Measurements from ENCODE around the gene GRK2.

The GRK2 gene

DNA sequence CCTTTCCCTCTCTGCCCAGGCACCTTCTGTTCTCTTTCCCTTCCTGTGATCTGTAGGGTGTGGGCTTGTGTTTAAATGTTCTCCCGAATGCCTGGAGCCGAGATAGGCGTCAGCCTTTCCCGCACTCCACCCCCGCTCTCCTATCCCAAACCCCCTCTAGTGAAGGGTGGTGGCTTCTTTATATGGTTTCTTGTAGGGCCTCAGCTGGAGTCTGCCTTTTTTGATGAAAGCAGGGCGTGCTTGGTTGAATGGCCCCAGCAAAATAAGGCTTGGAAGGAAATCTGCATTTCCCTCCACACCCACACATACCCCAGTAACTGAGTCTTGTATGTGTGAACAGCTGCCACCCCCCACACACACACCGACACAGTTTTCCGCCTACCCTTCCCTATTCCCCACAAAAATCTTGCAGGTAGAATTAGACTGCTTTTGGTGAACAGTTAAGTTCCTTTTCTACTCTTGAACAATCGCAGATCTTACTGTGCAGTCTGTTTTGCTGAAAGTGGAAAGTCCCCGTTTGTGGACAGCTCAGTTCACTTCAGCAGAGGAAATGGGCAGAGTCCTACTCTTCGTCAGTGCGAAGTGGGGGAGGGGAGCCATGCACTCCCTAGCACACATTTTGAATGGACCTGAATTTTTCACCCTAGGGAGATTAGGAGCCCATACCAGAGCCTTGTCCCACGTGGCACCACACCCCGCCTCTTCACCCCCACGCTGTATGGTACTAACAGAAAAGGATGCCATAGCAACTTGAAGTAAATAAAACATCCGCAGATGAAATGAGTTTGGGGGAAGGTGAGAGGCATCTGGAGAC is 25.5 kb upstream of the GRK2 start:
- 1 to 2% methylated on average over 11 to 16 of the region's 16 CpGs for WGBS, 2 experiments
- peak overlapping the region; percentile 98 for H3K27ac ChIP-seq (ENCODE audit: insufficient read depth, low read depth, low read length, poor library complexity, severe bottlenecking)

DNA sequence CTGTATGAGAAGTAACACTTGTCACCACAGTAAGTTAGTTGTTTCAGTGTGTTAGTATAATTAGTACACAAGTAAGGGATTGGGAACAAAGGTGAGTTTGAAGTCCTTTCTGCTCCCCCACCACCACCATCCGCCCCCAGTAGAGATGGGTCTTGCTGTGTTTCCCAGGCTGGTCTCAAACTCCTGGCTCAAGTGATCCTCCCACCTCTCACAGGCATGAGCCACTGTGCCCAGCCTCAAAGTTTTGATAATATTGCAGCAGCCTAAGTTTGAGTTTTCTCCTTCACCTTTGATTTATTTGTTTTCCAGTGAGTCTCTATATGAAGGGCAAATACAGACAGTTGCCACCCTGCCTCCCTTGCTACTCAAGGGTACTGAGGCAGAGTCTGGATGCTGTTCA is 23.7 kb upstream of the GRK2 start:
- Histone ChIP-seq H3K27me3 (ENCODE audit: control insufficient read depth, insufficient read depth, low read length, poor library complexity, severe bottlenecking) (no peaks in the 10 kb centered on the region), H3K9me3 (ENCODE audit: control insufficient read depth, low read length) (no peaks in the 10 kb centered on the region), H3K4me1 (ENCODE audit: control insufficient read depth, insufficient read depth, low read length) (peaks cover 16% of the 10 kb centered on the region), H3K36me3 (ENCODE audit: control insufficient read depth, insufficient read depth, low read length) (peaks cover 40% of the 10 kb centered on the region), H3K4me3 (ENCODE audit: insufficient read depth, low read depth, low read length) (no peak overlapping the region), H3K27ac (ENCODE audit: insufficient read depth, low read depth, low read length, poor library complexity, severe bottlenecking) (no peak overlapping the region)
- 68 to 70% methylated on average over 1 of the region's 1 CpG for WGBS, 2 experiments

More for the DNA sequence above, 25.5 kb upstream of the GRK2 start:
- no peaks in the 10 kb centered on the region for H3K27me3 ChIP-seq (ENCODE audit: control insufficient read depth, insufficient read depth, low read length, poor library complexity, severe bottlenecking)
- H3K36me3 ChIP-seq (ENCODE audit: control insufficient read depth, insufficient read depth, low read length) = peaks cover 28% of the 10 kb centered on the region
- H3K4me1 ChIP-seq (ENCODE audit: control insufficient read depth, insufficient read depth, low read length) = peaks cover 16% of the 10 kb centered on the region
- H3K9me3 ChIP-seq (ENCODE audit: control insufficient read depth, low read length) = no peaks in the 10 kb centered on the region
- H3K4me3 ChIP-seq (ENCODE audit: insufficient read depth, low read depth, low read length) = peak overlapping the region; percentile 68

- Histone ChIP-seq H3K27ac (ENCODE audit: insufficient read depth, low read depth, low read length, poor library complexity, severe bottlenecking) (no peak overlapping the region), H3K27me3 (ENCODE audit: control insufficient read depth, insufficient read depth, low read length, poor library complexity, severe bottlenecking) (no peaks in the 10 kb centered on the region), H3K4me1 (ENCODE audit: control insufficient read depth, insufficient read depth, low read length) (peaks cover 16% of the 10 kb centered on the region), H3K4me3 (ENCODE audit: insufficient read depth, low read depth, low read length) (no peak overlapping the region), H3K9me3 (ENCODE audit: control insufficient read depth, low read length) (no peaks in the 10 kb centered on the region), H3K36me3 (ENCODE audit: control insufficient read depth, insufficient read depth, low read length) (peaks cover 45% of the 10 kb centered on the region)
- 89 to 96% methylated on average over 2 of the region's 2 CpGs for WGBS, 2 experiments
These were observed 23.2 kb upstream of the GRK2 start for GRCh38 chr11:67243051-67243450.

DNA sequence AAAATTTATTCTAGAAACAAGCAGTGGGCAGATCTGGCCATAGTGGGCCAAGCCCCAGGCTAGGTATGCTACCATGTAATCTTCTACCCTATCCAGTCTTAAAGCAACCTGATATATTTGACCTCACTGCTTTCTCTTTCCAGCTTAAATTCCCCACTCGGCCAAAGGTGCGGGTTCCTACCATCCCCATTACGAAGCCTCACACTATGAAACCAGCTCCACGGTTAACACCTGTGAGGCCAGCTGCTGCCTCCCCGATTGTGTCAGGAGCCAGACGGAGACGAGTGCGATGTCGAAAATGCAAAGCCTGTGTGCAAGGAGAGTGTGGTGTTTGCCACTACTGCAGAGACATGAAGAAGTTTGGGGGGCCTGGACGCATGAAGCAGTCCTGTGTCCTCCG is 21.2 kb upstream of the GRK2 start:
- no peak overlapping the region for H3K4me3 ChIP-seq (ENCODE audit: insufficient read depth, low read depth, low read length)
- H3K36me3 ChIP-seq (ENCODE audit: control insufficient read depth, insufficient read depth, low read length) = peaks cover 61% of the 10 kb centered on the region
- no peaks in the 10 kb centered on the region for H3K9me3 ChIP-seq (ENCODE audit: control insufficient read depth, low read length)
- no peak overlapping the region for H3K27ac ChIP-seq (ENCODE audit: insufficient read depth, low read depth, low read length, poor library complexity, severe bottlenecking)
- H3K4me1 ChIP-seq (ENCODE audit: control insufficient read depth, insufficient read depth, low read length) = peaks cover 5% of the 10 kb centered on the region
- no peaks in the 10 kb centered on the region for H3K27me3 ChIP-seq (ENCODE audit: control insufficient read depth, insufficient read depth, low read length, poor library complexity, severe bottlenecking)
- 96 to 97% methylated on average over 11 of the region's 11 CpGs for WGBS, 2 experiments

DNA sequence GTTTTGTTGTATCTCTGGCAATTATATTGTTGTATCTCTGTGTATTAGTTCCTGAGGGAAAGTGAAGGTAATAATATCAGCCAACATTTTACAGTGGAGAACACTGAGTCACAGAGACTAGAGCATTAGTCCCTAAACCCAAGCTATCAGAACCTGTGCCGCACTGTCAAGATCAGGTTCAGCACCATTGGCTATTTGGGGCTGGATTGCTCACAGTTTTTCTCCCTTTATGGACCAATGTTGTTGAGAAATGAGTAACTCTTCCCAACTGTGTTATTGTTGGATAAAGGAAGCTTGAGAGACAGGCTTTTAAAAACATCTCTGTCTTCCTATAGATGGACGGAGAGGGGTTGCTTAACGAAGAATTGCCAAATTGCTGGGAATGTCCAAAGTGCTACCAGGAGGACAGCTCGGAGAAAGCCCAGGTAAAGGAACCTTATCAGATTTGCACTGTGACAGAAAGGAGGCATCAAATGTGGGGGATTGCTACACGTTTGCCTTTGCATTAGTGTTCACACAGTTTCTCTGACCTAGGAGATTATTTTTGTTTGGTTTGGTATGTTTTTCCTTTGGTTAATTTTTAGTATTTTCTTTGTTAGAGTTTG is 18.2 kb upstream of the GRK2 start:
- Histone ChIP-seq H3K9me3 (ENCODE audit: control insufficient read depth, low read length) (no peaks in the 10 kb centered on the region), H3K4me3 (ENCODE audit: insufficient read depth, low read depth, low read length) (no peak overlapping the region), H3K27me3 (ENCODE audit: control insufficient read depth, insufficient read depth, low read length, poor library complexity, severe bottlenecking) (no peaks in the 10 kb centered on the region), H3K4me1 (ENCODE audit: control insufficient read depth, insufficient read depth, low read length) (no peaks in the 10 kb centered on the region), H3K36me3 (ENCODE audit: control insufficient read depth, insufficient read depth, low read length) (peaks cover 87% of the 10 kb centered on the region), H3K27ac (ENCODE audit: insufficient read depth, low read depth, low read length, poor library complexity, severe bottlenecking) (no peak overlapping the region)
- 96 to 98% methylated on average over 5 of the region's 5 CpGs for WGBS, 2 experiments

DNA sequence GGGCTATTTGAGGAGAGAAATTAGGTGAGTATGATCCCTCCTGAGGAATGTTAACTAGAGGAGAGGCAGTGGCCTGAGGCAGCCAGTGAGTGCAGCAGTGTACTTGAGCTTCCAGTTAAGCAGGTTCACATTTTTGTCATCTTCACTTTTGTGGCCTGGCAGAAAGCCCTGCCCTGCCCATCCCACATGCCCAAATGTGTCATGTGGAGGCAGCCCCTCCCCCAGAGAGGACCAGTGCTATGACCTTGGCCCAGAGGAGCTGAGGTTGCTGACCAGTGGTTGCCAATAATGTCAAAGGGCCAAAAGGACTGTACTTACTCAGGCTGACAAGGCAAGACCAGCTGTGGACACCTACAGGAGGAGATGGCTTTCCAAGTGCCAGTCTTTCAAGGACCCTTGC is 17.6 kb upstream of the GRK2 start:
- Histone ChIP-seq H3K36me3 (ENCODE audit: control insufficient read depth, insufficient read depth, low read length) (peaks cover 87% of the 10 kb centered on the region), H3K27ac (ENCODE audit: insufficient read depth, low read depth, low read length, poor library complexity, severe bottlenecking) (no peak overlapping the region), H3K4me3 (ENCODE audit: insufficient read depth, low read depth, low read length) (no peak overlapping the region), H3K9me3 (ENCODE audit: control insufficient read depth, low read length) (no peaks in the 10 kb centered on the region), H3K4me1 (ENCODE audit: control insufficient read depth, insufficient read depth, low read length) (no peaks in the 10 kb centered on the region), H3K27me3 (ENCODE audit: control insufficient read depth, insufficient read depth, low read length, poor library complexity, severe bottlenecking) (no peaks in the 10 kb centered on the region)

DNA sequence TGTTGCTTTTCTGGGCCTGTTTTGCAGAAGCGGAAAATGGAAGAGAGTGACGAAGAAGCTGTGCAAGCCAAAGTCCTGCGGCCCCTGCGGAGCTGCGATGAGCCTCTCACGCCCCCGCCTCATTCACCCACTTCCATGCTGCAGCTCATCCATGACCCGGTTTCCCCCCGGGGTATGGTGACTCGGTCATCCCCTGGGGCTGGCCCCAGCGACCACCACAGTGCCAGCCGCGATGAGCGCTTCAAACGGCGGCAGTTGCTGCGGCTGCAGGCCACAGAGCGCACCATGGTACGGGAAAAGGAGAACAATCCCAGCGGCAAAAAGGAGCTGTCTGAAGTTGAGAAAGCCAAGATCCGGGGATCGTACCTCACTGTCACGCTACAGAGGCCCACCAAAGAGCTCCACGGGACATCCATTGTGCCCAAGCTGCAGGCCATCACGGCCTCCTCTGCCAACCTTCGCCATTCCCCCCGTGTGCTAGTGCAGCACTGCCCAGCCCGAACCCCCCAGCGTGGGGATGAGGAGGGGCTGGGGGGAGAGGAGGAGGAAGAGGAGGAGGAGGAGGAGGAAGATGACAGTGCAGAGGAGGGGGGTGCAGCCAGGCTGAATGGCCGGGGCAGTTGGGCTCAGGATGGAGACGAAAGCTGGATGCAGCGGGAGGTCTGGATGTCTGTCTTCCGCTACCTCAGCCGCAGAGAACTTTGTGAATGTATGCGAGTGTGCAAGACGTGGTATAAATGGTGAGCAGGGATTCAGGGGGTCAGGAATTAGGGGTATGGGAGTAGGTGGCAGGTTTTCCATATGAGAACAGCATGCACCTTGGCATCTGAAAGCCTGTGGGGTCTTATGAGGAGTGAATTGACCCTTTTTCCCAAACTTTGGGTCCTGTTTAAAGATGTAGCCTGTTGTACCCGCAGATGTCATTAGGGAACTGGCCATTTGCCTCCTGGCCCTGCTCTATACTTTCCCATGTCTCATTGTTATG is 15.9 kb upstream of the GRK2 start:
- Histone ChIP-seq H3K27me3 (ENCODE audit: control insufficient read depth, insufficient read depth, low read length, poor library complexity, severe bottlenecking) (no peaks in the 10 kb centered on the region), H3K36me3 (ENCODE audit: control insufficient read depth, insufficient read depth, low read length) (peaks cover 88% of the 10 kb centered on the region), H3K27ac (ENCODE audit: insufficient read depth, low read depth, low read length, poor library complexity, severe bottlenecking) (no peak overlapping the region), H3K4me1 (ENCODE audit: control insufficient read depth, insufficient read depth, low read length) (no peaks in the 10 kb centered on the region), H3K9me3 (ENCODE audit: control insufficient read depth, low read length) (no peaks in the 10 kb centered on the region), H3K4me3 (ENCODE audit: insufficient read depth, low read depth, low read length) (no peak overlapping the region)
- WGBS, 2 experiments = 94 to 96% methylated on average over 37 of the region's 37 CpGs

- Histone ChIP-seq H3K4me1 (ENCODE audit: control insufficient read depth, insufficient read depth, low read length) (no peaks in the 10 kb centered on the region), H3K27me3 (ENCODE audit: control insufficient read depth, insufficient read depth, low read length, poor library complexity, severe bottlenecking) (no peaks in the 10 kb centered on the region), H3K9me3 (ENCODE audit: control insufficient read depth, low read length) (no peaks in the 10 kb centered on the region), H3K36me3 (ENCODE audit: control insufficient read depth, insufficient read depth, low read length) (peaks cover 83% of the 10 kb centered on the region), H3K4me3 (ENCODE audit: insufficient read depth, low read depth, low read length) (no peak overlapping the region), H3K27ac (ENCODE audit: insufficient read depth, low read depth, low read length, poor library complexity, severe bottlenecking) (no peak overlapping the region)
- 91 to 95% methylated on average over 1 of the region's 1 CpG for WGBS, 2 experiments
These were observed 14.4 kb upstream of the GRK2 start for GRCh38 chr11:67251841-67252240.

GRCh38 chr11:67252831-67253239 is 13.4 kb upstream of the GRK2 start:
- Histone ChIP-seq H3K4me3 (ENCODE audit: insufficient read depth, low read depth, low read length) (no peak overlapping the region), H3K36me3 (ENCODE audit: control insufficient read depth, insufficient read depth, low read length) (peaks cover 79% of the 10 kb centered on the region), H3K27me3 (ENCODE audit: control insufficient read depth, insufficient read depth, low read length, poor library complexity, severe bottlenecking) (no peaks in the 10 kb centered on the region), H3K4me1 (ENCODE audit: control insufficient read depth, insufficient read depth, low read length) (no peaks in the 10 kb centered on the region), H3K27ac (ENCODE audit: insufficient read depth, low read depth, low read length, poor library complexity, severe bottlenecking) (no peak overlapping the region), H3K9me3 (ENCODE audit: control insufficient read depth, low read length) (no peaks in the 10 kb centered on the region)
- 92 to 93% methylated on average over 4 of the region's 4 CpGs for WGBS, 2 experiments
